Astrocyte (in vitro differentiated cells and primary cell): ENCODE measurements around the gene KIRREL3. TPM values are rescaled to one million over a fixed set of nuclear protein-coding genes. Genes with fewer than 3 reads are reported as not detected.
A peak's percentile ranks its signal among the peaks of the same experiment; 100 is the strongest.

ENCODE experiments used
- DNase-seq: peaks from one replicate; pipeline ENCODE4 v3.0.0-alpha.2; 2010; ENCODE audit warnings: low read depth
- FAIRE-seq: peaks from 2 replicates; lab custom pipeline; 2011; peaks lifted over from hg19 to GRCh38; lab: Jason Lieb, UNC
- H2AFZ ChIP-seq: 2 replicates; pipeline ENCODE4 v1.6.0; 2012; ENCODE audit warnings: low read depth, low read length, inconsistent platforms
- H3K27ac ChIP-seq: 2 replicates; pipeline ENCODE4 v1.5.1; 2011; ENCODE audit warnings: low read depth, low read length, inconsistent platforms
- H3K27me3 ChIP-seq: 2 replicates; pipeline ENCODE4 v1.6.0; 2011; ENCODE audit warnings: low read length, inconsistent platforms; ENCODE audit not compliant: insufficient read depth
- H3K36me3 ChIP-seq: 2 replicates; pipeline ENCODE4 v1.5.1; 2011; ENCODE audit warnings: low read length, inconsistent platforms; ENCODE audit not compliant: insufficient read depth
- H3K4me1 ChIP-seq: 2 replicates; pipeline ENCODE4 v1.5.1; 2011; ENCODE audit warnings: low read length, inconsistent platforms; ENCODE audit not compliant: insufficient read depth
- H3K4me2 ChIP-seq: 2 replicates; pipeline ENCODE4 v1.6.0; 2012; ENCODE audit warnings: low read length, inconsistent platforms
- H3K4me3 ChIP-seq: 2 replicates; pipeline ENCODE4 v1.5.1; 2011; ENCODE audit warnings: low read depth, mild to moderate bottlenecking, low read length, inconsistent platforms; ENCODE audit not compliant: insufficient read depth
- H3K79me2 ChIP-seq: 2 replicates; pipeline ENCODE4 v1.6.0; 2012; ENCODE audit warnings: mild to moderate bottlenecking, low read length, inconsistent platforms; ENCODE audit not compliant: insufficient read depth
- H3K9ac ChIP-seq: 2 replicates; pipeline ENCODE4 v1.6.0; 2012; ENCODE audit warnings: mild to moderate bottlenecking, low read length, inconsistent platforms
- H3K9me3 ChIP-seq: 2 replicates; pipeline ENCODE4 v1.5.1; 2012; ENCODE audit warnings: low read depth, mild to moderate bottlenecking, low read length, inconsistent platforms; ENCODE audit not compliant: insufficient read depth
- H4K20me1 ChIP-seq: 2 replicates; pipeline ENCODE4 v1.6.0; 2012; ENCODE audit warnings: low read length, inconsistent platforms; ENCODE audit not compliant: insufficient read depth
- H3K27ac Mint-ChIP-seq: one replicate; pipeline ENCODE4 v1.8.0; 2021; ENCODE audit warnings: mild to moderate bottlenecking, mixed read lengths; ENCODE audit not compliant: unreplicated experiment
- H3K27me3 Mint-ChIP-seq: one replicate; pipeline ENCODE4 v1.8.0; 2021; ENCODE audit warnings: low read depth, mixed read lengths; ENCODE audit not compliant: unreplicated experiment
- H3K36me3 Mint-ChIP-seq: one replicate; pipeline ENCODE4 v1.8.0; 2021; ENCODE audit warnings: low read depth, mixed read lengths; ENCODE audit not compliant: unreplicated experiment
- H3K4me1 Mint-ChIP-seq: one replicate; pipeline ENCODE4 v1.8.0; 2021; ENCODE audit warnings: low read depth, mixed read lengths; ENCODE audit not compliant: unreplicated experiment
- H3K4me3 Mint-ChIP-seq: one replicate; pipeline ENCODE4 v1.8.0; 2021; ENCODE audit warnings: mild to moderate bottlenecking, moderate library complexity, mixed read lengths; ENCODE audit not compliant: unreplicated experiment
- H3K9me3 Mint-ChIP-seq: one replicate; pipeline ENCODE4 v1.8.0; 2021; ENCODE audit warnings: mild to moderate bottlenecking, mixed read lengths; ENCODE audit not compliant: unreplicated experiment
- EZH2 ChIP-seq: IDR thresholded peaks from 2 replicates; pipeline ENCODE4 v1.6.1; 2012; ENCODE audit warnings: mild to moderate bottlenecking, low read length, inconsistent platforms; ENCODE audit not compliant: insufficient read depth
- total RNA-seq: library from RNA; stranded (reverse); gene quantifications from 2 replicates; pipeline ENCODE4 v1.2.1, GENCODE V29; 2021
- TF ChIP-seq, protein P1 (sequence below): IDR thresholded peaks from 2 replicates; pipeline ENCODE4 v1.5.1; 2011; ENCODE audit warnings: low read depth, mild to moderate bottlenecking, inconsistent platforms, low read length, moderate library complexity; ENCODE audit not compliant: insufficient read depth

The KIRREL3 gene
- total RNA-seq, 1 donor from 2014 or later: 0.91 TPM

GRCh38 chr11:126815111-126815510 is 185.5 kb downstream of the KIRREL3 start:
- Mint-ChIP-seq H3K27ac (peak overlapping the region; percentile 54), H3K36me3 (no peaks in the 10 kb centered on the region), H3K4me1 (peaks cover 10% of the 10 kb centered on the region), H3K9me3 (no peaks in the 10 kb centered on the region), H3K27me3 (peaks cover 9% of the 10 kb centered on the region), H3K4me3 (no peak overlapping the region)
- Histone ChIP-seq H3K9ac (no peak overlapping the region), H3K4me2 (peak overlapping the region; percentile 23), H3K36me3 (no peaks in the 10 kb centered on the region), H4K20me1 (no peaks in the 10 kb centered on the region), H3K79me2 (no peaks in the 10 kb centered on the region), H3K4me3 (no peak overlapping the region), H2AFZ (no peak overlapping the region), H3K9me3 (no peaks in the 10 kb centered on the region), H3K27me3 (no peaks in the 10 kb centered on the region), H3K4me1 (peaks cover 17% of the 10 kb centered on the region), H3K27ac (no peak overlapping the region)
- DNase-seq (peak; percentile 63), FAIRE-seq (no peak)
- TF ChIP-seq, protein P1, sequence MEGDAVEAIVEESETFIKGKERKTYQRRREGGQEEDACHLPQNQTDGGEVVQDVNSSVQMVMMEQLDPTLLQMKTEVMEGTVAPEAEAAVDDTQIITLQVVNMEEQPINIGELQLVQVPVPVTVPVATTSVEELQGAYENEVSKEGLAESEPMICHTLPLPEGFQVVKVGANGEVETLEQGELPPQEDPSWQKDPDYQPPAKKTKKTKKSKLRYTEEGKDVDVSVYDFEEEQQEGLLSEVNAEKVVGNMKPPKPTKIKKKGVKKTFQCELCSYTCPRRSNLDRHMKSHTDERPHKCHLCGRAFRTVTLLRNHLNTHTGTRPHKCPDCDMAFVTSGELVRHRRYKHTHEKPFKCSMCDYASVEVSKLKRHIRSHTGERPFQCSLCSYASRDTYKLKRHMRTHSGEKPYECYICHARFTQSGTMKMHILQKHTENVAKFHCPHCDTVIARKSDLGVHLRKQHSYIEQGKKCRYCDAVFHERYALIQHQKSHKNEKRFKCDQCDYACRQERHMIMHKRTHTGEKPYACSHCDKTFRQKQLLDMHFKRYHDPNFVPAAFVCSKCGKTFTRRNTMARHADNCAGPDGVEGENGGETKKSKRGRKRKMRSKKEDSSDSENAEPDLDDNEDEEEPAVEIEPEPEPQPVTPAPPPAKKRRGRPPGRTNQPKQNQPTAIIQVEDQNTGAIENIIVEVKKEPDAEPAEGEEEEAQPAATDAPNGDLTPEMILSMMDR: no peak
- TF ChIP-seq EZH2: no peak

- H3K27ac Mint-ChIP-seq: no peak overlapping the region
- Histone ChIP-seq H3K27me3 (no peaks in the 10 kb centered on the region), H3K4me2 (no peak overlapping the region), H2AFZ (no peak overlapping the region), H3K4me1 (peaks cover 9% of the 10 kb centered on the region), H3K9ac (no peak overlapping the region), H3K36me3 (no peaks in the 10 kb centered on the region), H4K20me1 (no peaks in the 10 kb centered on the region), H3K27ac (no peak overlapping the region), H3K79me2 (no peaks in the 10 kb centered on the region), H3K4me3 (no peak overlapping the region), H3K9me3 (no peaks in the 10 kb centered on the region)
- no peak for DNase-seq
- H3K36me3 Mint-ChIP-seq: no peaks in the 10 kb centered on the region
- FAIRE-seq: no peak
- no peak overlapping the region for H3K4me3 Mint-ChIP-seq
- no peaks in the 10 kb centered on the region for H3K9me3 Mint-ChIP-seq
- peaks cover 3% of the 10 kb centered on the region for H3K4me1 Mint-ChIP-seq
- H3K27me3 Mint-ChIP-seq: peaks cover 13% of the 10 kb centered on the region
- no peak for TF ChIP-seq EZH2
- TF ChIP-seq, protein P1: no peak
These were observed 189.8 kb downstream of the KIRREL3 start for GRCh38 chr11:126810776-126811175.

GRCh38 chr11:126809514-126810289 is 190.9 kb downstream of the KIRREL3 start:
- Mint-ChIP-seq H3K9me3 (no peaks in the 10 kb centered on the region), H3K27me3 (peaks cover 21% of the 10 kb centered on the region), H3K4me3 (no peak overlapping the region), H3K4me1 (no peaks in the 10 kb centered on the region), H3K36me3 (no peaks in the 10 kb centered on the region), H3K27ac (no peak overlapping the region)
- Histone ChIP-seq H3K4me1 (peaks cover 5% of the 10 kb centered on the region), H3K4me2 (no peak overlapping the region), H3K9ac (no peak overlapping the region), H3K4me3 (no peak overlapping the region), H3K36me3 (no peaks in the 10 kb centered on the region), H2AFZ (no peak overlapping the region), H3K27me3 (no peaks in the 10 kb centered on the region), H3K9me3 (no peaks in the 10 kb centered on the region), H3K27ac (no peak overlapping the region), H3K79me2 (no peaks in the 10 kb centered on the region), H4K20me1 (no peaks in the 10 kb centered on the region)
- TF ChIP-seq, protein P1: no peak
- no peak for TF ChIP-seq EZH2
- FAIRE-seq: no peak
- DNase-seq: no peak
